Activated naive CD8-positive, alpha-beta T cell treated with anti-CD3 and anti-CD28 coated beads, Interleukin-2, amount 10 ng/mL, durations not matched to agents 7 days and 5 days (primary cell): ENCODE measurements around the gene PLCB3. TPM values are rescaled to one million over a fixed set of nuclear protein-coding genes. Genes with fewer than 3 reads are reported as not detected.

Source experiments
- ATAC-seq: fragments of 150-1000 bp; cut with Tn5 transposase; one replicate; pipeline ENCODE4 v1.10.0; 2021; ENCODE audit warnings: low read depth, moderate library complexity
- POLR2A ChIA-PET: fragments of 350-600 bp; sonication (Branson Sonifier 250); formaldehyde crosslinking; loops from one replicate; lab custom pipeline; 2021; ENCODE audit warnings: antibody characterized with exemption; lab: Charles Lee
- DNase-seq: peaks from one replicate; pipeline ENCODE4 v3.0.0; 2021
- H3K27ac Mint-ChIP-seq: one replicate; pipeline ENCODE4 v1.8.0; 2022; ENCODE audit warnings: mild to moderate bottlenecking, mixed read lengths
- H3K27me3 Mint-ChIP-seq: one replicate; pipeline ENCODE4 v1.8.0; 2022; ENCODE audit warnings: mild to moderate bottlenecking, moderate library complexity, mixed read lengths
- H3K36me3 Mint-ChIP-seq: one replicate; pipeline ENCODE4 v1.8.0; 2021; ENCODE audit warnings: mild to moderate bottlenecking, mixed read lengths
- H3K4me1 Mint-ChIP-seq: one replicate; pipeline ENCODE4 v1.8.0; 2021; ENCODE audit warnings: mixed read lengths
- H3K4me3 Mint-ChIP-seq: one replicate; pipeline ENCODE4 v1.8.0; 2022; ENCODE audit warnings: mild to moderate bottlenecking, moderate library complexity, mixed read lengths
- H3K9me3 Mint-ChIP-seq: one replicate; pipeline ENCODE4 v1.8.0; 2021; ENCODE audit warnings: mixed read lengths
- total RNA-seq, 2 experiments: library from RNA; stranded (reverse); gene quantifications; one replicate each; pipeline ENCODE4 v1.2.3, GENCODE V29; 2021

PLCB3 gene
- total RNA-seq, 2 experiments from 2014 or later: 18.6 to 18.9 TPM

DNA sequence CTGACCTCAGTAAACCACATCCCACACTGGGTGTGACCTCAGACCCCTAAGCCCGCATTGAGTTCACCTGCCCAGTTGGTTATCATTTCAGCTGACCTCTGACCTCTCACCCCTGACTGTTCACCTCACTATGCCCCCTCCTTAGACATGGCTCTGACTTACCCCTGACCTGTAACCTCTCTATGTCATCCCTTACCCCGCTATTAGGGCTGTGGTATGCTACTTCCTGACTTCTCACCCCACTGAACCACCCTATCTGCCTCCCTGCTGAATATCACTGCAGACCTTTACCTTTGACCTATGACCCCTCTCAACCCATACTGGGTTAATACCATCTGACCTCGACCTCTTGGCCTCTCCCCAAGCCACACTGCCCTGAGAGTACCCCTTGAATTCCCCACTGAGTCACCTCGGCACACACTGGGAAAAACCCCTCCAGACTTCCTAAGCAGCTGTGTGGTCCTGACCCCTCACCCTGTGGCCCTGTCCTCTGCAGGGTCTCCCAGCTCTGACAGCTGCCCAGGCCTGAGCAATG is 8.3 kb downstream of the PLCB3 start:
- Mint-ChIP-seq H3K27me3 (no peaks in the 10 kb centered on the region), H3K4me1 (peaks cover 7% of the 10 kb centered on the region), H3K36me3 (peaks cover 17% of the 10 kb centered on the region), H3K4me3 (no peak overlapping the region), H3K9me3 (no peaks in the 10 kb centered on the region), H3K27ac (no peak overlapping the region)
- DNase-seq (no peak), ATAC-seq (no peak)
- POLR2A ChIA-PET: no interaction called here

GRCh38 chr11:64260147-64260708 is 8.9 kb downstream of the PLCB3 start:
- H3K27ac Mint-ChIP-seq: peak overlapping the region; percentile 33
- no peaks in the 10 kb centered on the region for H3K9me3 Mint-ChIP-seq
- no peak for ATAC-seq
- DNase-seq: no peak
- H3K4me1 Mint-ChIP-seq: peaks cover 7% of the 10 kb centered on the region
- no peak overlapping the region for H3K4me3 Mint-ChIP-seq
- POLR2A ChIA-PET: interaction anchor here (1.0 to 1.5 kb wide), 3 partner anchors 9 to 13 kb away, joined by 3 to 5 read pairs (median 3); partner anchors contain the start of gene PPP1R14B
- H3K36me3 Mint-ChIP-seq: peaks cover 16% of the 10 kb centered on the region
- no peaks in the 10 kb centered on the region for H3K27me3 Mint-ChIP-seq

DNA sequence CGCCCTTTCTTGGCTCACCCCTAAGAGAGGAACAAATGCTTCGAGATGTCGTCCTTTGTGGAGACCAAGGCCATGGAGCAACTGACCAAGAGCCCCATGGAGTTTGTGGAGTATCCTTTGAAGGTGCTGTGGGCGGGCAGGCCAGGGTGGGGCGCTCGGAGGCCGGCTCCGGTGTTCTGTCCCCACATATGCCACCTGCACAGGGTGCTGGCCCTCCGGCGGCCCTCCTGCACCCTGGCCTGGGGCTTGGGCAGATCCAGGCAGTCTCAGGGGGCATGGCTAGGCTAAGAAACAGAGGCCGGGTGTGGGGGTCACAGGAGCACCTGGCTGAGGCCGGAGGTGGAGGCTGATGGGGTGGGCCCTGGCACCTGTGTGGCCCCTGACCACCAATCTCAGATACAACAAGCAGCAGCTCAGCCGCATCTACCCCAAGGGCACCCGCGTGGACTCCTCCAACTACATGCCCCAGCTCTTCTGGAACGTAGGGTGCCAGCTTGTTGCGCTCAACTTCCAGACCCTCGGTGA is 10.3 kb downstream of the PLCB3 start:
- DNase-seq: no peak
- peaks cover 16% of the 10 kb centered on the region for H3K36me3 Mint-ChIP-seq
- peaks cover 7% of the 10 kb centered on the region for H3K4me1 Mint-ChIP-seq
- H3K4me3 Mint-ChIP-seq: no peak overlapping the region
- no peaks in the 10 kb centered on the region for H3K9me3 Mint-ChIP-seq
- no peaks in the 10 kb centered on the region for H3K27me3 Mint-ChIP-seq
- no peak overlapping the region for H3K27ac Mint-ChIP-seq
- ATAC-seq: no peak
- POLR2A ChIA-PET: interaction anchor here (0.7 to 1.5 kb wide), 3 partner anchors 8 to 1421 kb away, joined by 3 read pairs; no protein-coding TSS in a partner anchor

DNA sequence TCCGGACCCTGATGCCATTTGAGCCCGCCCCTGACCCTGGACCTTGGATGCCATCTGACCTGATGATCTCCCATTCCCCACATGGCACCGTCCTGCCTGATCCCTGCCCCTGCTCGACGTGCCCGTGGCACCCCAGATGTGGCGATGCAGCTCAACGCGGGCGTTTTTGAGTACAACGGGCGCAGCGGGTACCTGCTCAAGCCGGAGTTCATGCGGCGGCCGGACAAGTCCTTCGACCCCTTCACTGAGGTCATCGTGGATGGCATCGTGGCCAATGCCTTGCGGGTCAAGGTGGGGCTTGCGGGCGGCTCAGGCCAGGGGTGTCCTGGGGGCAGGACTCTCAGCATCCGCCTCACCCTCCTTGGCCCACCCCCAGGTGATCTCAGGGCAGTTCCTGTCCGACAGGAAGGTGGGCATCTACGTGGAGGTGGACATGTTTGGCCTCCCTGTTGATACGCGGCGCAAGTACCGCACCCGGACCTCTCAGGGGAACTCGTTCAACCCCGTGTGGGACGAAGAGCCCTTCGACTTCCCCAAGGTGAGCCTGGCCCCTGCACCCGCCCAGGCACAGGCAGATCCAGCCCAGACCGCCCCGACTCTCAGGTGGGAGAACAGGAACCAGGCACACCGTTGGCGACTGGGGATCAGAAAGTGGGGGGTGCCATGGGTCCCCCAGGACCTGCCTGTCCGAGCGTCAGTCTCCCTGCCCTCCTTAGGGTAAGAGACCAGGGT is 11.1 kb downstream of the PLCB3 start:
- H3K27me3 Mint-ChIP-seq: no peaks in the 10 kb centered on the region
- H3K9me3 Mint-ChIP-seq: no peaks in the 10 kb centered on the region
- no peak for ATAC-seq
- no peak overlapping the region for H3K4me3 Mint-ChIP-seq
- POLR2A ChIA-PET: no interaction called here
- no peak for DNase-seq
- H3K36me3 Mint-ChIP-seq: peaks cover 16% of the 10 kb centered on the region
- no peak overlapping the region for H3K27ac Mint-ChIP-seq
- peaks cover 7% of the 10 kb centered on the region for H3K4me1 Mint-ChIP-seq

- Mint-ChIP-seq H3K4me1 (peaks cover 15% of the 10 kb centered on the region), H3K27ac (no peak overlapping the region), H3K4me3 (no peak overlapping the region), H3K9me3 (no peaks in the 10 kb centered on the region), H3K27me3 (no peaks in the 10 kb centered on the region), H3K36me3 (peaks cover 18% of the 10 kb centered on the region)
- ATAC-seq: no peak
- DNase-seq: no peak
- POLR2A ChIA-PET: no interaction called here
Observed at GRCh38 chr11:64263021-64263946, 12.0 kb downstream of the PLCB3 start.

- no peaks in the 10 kb centered on the region for H3K9me3 Mint-ChIP-seq
- POLR2A ChIA-PET: no interaction called here
- H3K4me3 Mint-ChIP-seq: no peak overlapping the region
- no peak overlapping the region for H3K27ac Mint-ChIP-seq
- ATAC-seq: no peak
- H3K36me3 Mint-ChIP-seq: peaks cover 19% of the 10 kb centered on the region
- H3K4me1 Mint-ChIP-seq: peaks cover 18% of the 10 kb centered on the region
- DNase-seq: no peak
- H3K27me3 Mint-ChIP-seq: no peaks in the 10 kb centered on the region
Observed at GRCh38 chr11:64263947-64264317, 12.6 kb downstream of the PLCB3 start.

- Mint-ChIP-seq H3K9me3 (no peaks in the 10 kb centered on the region), H3K27me3 (no peaks in the 10 kb centered on the region), H3K36me3 (peaks cover 19% of the 10 kb centered on the region), H3K27ac (no peak overlapping the region), H3K4me3 (no peak overlapping the region), H3K4me1 (peaks cover 19% of the 10 kb centered on the region)
- POLR2A ChIA-PET: interaction anchor here (0.6 to 1.5 kb wide), 3 partner anchors 13 to 23 kb away, joined by 3 to 7 read pairs (median 5); partner anchors contain the start of genes FKBP2 and PLCB3
- no peak for ATAC-seq
- DNase-seq: no peak
Observed at GRCh38 chr11:64264371-64264852, 13.1 kb downstream of the PLCB3 start.

DNA sequence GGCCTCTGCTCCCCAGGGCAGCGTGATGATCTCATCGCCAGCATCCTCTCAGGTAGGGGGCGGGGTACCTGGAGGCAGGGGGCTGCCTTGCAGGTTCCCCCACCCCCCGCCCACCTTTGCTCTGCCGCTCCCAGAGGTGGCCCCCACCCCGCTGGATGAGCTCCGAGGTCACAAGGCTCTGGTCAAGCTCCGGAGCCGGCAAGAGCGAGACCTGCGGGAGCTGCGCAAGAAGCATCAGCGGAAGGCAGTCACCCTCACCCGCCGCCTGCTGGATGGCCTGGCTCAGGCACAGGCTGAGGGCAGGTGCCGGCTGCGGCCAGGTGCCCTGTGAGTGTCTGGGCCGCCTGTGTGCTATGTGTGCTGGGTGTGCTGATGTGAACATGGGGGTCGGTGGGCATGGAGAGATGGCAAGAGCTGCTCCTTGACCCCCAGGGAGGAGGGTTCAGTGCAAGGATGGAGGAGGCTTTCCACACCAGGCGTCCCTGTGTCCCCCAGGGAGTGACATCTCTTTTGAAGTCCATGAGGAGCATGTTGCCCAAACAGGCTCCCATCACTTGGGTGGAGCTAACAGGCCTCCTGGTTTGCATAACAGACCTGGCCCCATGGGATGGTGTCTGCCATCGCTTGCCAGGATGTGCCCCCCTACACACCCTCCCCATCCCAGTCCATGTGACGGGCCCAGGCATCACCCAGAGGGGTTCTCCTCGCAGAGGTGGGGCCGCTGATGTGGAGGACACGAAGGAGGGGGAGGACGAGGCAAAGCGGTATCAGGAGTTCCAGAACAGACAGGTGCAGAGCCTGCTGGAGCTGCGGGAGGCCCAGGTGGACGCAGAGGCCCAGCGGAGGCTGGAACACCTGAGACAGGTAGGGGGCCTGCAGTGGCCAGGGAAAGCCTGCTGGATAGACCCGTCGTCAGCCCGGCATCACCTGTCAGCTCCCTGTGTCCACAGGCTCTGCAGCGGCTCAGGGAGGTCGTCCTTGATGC is 14.1 kb downstream of the PLCB3 start:
- H3K4me1 Mint-ChIP-seq: peaks cover 19% of the 10 kb centered on the region
- DNase-seq: no peak
- no peak overlapping the region for H3K4me3 Mint-ChIP-seq
- no peaks in the 10 kb centered on the region for H3K27me3 Mint-ChIP-seq
- H3K9me3 Mint-ChIP-seq: no peaks in the 10 kb centered on the region
- peak overlapping the region; percentile 48 for H3K27ac Mint-ChIP-seq
- POLR2A ChIA-PET: interaction anchor here (0.8 to 1.5 kb wide), 2 partner anchors 14 to 24 kb away, joined by 3 to 5 read pairs; partner anchors contain the start of genes FKBP2 and PLCB3
- ATAC-seq: no peak
- peaks cover 10% of the 10 kb centered on the region for H3K36me3 Mint-ChIP-seq

DNA sequence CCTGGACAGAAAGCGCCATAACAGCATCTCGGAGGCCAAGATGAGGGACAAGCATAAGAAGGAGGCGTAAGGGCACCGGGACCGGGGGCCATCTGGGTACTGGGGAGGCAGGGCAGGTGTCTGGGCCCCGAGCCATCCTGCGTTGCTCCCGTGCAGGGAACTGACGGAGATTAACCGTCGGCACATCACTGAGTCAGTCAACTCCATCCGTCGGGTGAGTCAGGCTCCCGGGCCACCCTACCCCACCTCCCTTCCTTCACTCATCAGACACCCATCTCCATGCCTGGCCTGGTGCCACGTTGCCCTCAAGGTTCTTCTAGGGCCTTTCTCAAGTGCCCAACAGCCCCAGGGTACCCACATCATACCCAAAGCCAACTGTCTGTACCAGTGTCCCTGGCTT is 15.0 kb downstream of the PLCB3 start:
- H3K27ac Mint-ChIP-seq: no peak overlapping the region

DNA sequence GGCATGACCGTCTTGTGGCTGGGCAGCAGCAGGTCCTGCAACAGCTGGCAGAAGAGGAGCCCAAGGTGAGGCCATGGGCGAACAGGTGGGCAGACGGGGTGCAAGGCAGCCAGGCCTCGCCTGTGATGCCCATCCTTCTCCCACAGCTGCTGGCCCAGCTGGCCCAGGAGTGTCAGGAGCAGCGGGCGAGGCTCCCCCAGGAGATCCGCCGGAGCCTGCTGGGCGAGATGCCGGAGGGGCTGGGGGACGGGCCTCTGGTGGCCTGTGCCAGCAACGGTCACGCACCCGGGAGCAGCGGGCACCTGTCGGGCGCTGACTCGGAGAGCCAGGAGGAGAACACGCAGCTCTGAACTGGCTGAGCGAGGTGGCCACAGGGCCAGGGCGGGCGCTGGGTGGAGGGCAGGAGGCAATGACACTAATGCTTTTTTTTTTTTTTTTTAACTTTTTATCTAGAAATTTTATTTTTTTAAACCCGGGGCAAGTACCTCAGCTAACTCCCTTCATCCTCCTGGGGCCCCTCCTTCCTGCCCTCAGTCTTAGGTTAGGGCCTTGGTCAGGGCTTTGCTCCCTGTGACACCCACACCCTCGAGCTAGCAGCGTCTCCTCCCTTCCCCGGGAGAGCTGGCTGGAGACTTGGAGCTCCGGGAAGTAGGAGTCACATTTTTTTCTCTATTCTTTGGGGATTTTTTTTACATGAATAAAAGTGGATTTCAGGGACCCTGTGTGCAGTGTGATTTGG is 16.0 kb downstream of the PLCB3 start:
- DNase-seq (no peak), ATAC-seq (no peak)
- Mint-ChIP-seq H3K27ac (peak overlapping the region; percentile 96), H3K4me3 (peak overlapping the region; percentile 96), H3K9me3 (no peaks in the 10 kb centered on the region), H3K36me3 (peaks cover 8% of the 10 kb centered on the region), H3K27me3 (no peaks in the 10 kb centered on the region), H3K4me1 (peaks cover 25% of the 10 kb centered on the region)
- POLR2A ChIA-PET: interaction anchor here (1.0 to 6.0 kb wide), 6 partner anchors 12 to 61 kb away, joined by 3 to 94 read pairs (median 48); partner anchors contain the start of genes BAD, FERMT3, GPR137 and PLCB3

More for the DNA sequence above, 15.0 kb downstream of the PLCB3 start:
- Mint-ChIP-seq H3K9me3 (no peaks in the 10 kb centered on the region), H3K27me3 (no peaks in the 10 kb centered on the region), H3K4me3 (no peak overlapping the region), H3K4me1 (peaks cover 21% of the 10 kb centered on the region), H3K36me3 (peaks cover 10% of the 10 kb centered on the region)
- POLR2A ChIA-PET: no interaction called here
- ATAC-seq (no peak), DNase-seq (no peak)
